Mammary epithelial cell (primary cell): Measurements from ENCODE around the gene PIGH.

Experiments
- EZH2 ChIP-seq: IDR thresholded peaks from 2 replicates; pipeline ENCODE4 v1.6.1; 2012; ENCODE audit warnings: low read length, inconsistent platforms, borderline replicate concordance
- TF ChIP-seq, protein P1 (sequence below), 2 donors: IDR thresholded peaks in 1 of 2; conservative IDR thresholded peaks in 1 of 2; 2 replicates each; pipeline ENCODE4 v1.5.1; 2011 to 2012; ENCODE audit warnings: inconsistent platforms in 2 of 2, low read length in 2 of 2, mild to moderate bottlenecking in 2 of 2, control low read depth in 1 of 2, low read depth in 1 of 2; ENCODE audit not compliant: insufficient read depth in 1 of 2; ENCODE audit errors: extremely low read depth in 1 of 2

DNA sequence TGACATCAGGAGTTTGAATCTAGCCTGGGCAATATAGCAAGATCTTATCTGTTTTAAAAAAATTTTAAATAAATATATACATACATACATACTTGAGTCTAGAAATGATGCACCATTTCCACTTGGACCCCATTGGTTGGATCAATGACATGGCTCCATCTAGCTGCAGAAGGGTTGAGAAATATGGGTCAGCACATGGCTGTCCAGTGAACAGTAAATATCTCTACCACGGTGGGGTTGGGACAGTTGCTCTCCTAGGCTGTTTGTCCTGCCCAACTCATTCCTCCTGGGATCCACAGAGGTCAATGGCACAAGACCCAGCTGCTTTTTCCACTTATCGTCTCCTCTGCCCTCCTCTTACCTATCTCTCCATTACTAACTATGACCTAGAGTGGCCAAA is 43.4 kb downstream of the PIGH start:
- TF ChIP-seq, protein P1, sequence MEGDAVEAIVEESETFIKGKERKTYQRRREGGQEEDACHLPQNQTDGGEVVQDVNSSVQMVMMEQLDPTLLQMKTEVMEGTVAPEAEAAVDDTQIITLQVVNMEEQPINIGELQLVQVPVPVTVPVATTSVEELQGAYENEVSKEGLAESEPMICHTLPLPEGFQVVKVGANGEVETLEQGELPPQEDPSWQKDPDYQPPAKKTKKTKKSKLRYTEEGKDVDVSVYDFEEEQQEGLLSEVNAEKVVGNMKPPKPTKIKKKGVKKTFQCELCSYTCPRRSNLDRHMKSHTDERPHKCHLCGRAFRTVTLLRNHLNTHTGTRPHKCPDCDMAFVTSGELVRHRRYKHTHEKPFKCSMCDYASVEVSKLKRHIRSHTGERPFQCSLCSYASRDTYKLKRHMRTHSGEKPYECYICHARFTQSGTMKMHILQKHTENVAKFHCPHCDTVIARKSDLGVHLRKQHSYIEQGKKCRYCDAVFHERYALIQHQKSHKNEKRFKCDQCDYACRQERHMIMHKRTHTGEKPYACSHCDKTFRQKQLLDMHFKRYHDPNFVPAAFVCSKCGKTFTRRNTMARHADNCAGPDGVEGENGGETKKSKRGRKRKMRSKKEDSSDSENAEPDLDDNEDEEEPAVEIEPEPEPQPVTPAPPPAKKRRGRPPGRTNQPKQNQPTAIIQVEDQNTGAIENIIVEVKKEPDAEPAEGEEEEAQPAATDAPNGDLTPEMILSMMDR (conservative IDR thresholded peaks at IDR 0.05 in 1 of 2, IDR thresholded peaks at IDR 0.05 in 1 of 2; ENCODE audit: extremely low read depth in 1 of 2, insufficient read depth in 1 of 2, low read depth in 1 of 2, low read length in 2 of 2): no peak
- TF ChIP-seq EZH2: no peak
